GM21515 (cell line): ENCODE measurements around the gene FNBP1L.

Experiments
- ATAC-seq: cut with Tn5 transposase; IDR thresholded peaks from one replicate; pipeline ENCODE4 v1.9.1; 2021; ENCODE audit not compliant: unreplicated experiment

The FNBP1L gene

GRCh38 chr1:93483606-93484005 is 35.7 kb downstream of the FNBP1L start:
- ATAC-seq = no peak

- no peak for ATAC-seq
Observed at GRCh38 chr1:93488207-93488606, 40.3 kb downstream of the FNBP1L start.

- no peak for ATAC-seq
Observed at GRCh38 chr1:93489756-93490155, 41.8 kb downstream of the FNBP1L start.

GRCh38 chr1:93490357-93490756 is 42.4 kb downstream of the FNBP1L start:
- no peak for ATAC-seq

- ATAC-seq = no peak
Observed at GRCh38 chr1:93495911-93496310, 48.0 kb downstream of the FNBP1L start.

DNA sequence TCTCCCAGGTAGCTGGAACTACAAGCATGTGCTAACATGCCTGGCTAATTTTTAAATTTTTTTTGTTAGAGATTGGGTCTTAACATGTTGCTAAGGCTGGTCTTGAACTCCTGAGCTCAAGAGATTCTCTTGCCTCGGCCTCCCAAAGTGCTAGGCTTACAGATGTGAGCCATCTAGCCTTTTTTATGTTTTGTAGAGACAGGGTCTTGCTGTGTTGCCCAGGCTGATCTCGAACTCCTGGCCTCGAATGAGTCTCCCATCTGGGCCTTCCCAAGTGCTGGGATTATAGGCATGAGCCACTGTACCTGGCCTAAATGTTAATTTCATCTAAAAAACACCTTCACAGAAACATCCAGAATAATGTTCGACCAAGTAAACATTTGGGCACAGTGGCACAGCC is 48.6 kb downstream of the FNBP1L start:
- ATAC-seq = no peak

DNA sequence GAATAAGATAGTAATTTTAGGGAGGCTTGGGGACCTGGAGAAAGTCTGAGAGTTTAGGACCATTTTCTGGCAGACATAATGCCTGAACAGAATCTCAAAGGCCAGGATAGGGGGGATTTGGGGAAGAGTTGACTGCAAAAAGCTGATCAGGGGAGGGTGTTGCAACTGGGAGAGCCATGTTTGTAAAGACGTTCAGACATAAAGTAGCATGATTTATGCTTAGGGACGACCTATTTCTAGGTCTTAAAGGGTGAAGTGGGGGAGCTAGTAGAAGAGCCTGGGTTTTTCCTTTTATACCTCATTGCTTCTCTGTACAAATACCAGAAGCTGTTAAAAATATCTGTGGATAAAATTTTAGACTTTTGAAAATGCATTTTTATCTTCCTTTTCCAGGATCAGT is 51.2 kb downstream of the FNBP1L start:
- no peak for ATAC-seq

- ATAC-seq = no peak
Observed at GRCh38 chr1:93499533-93499932, 51.6 kb downstream of the FNBP1L start.

DNA sequence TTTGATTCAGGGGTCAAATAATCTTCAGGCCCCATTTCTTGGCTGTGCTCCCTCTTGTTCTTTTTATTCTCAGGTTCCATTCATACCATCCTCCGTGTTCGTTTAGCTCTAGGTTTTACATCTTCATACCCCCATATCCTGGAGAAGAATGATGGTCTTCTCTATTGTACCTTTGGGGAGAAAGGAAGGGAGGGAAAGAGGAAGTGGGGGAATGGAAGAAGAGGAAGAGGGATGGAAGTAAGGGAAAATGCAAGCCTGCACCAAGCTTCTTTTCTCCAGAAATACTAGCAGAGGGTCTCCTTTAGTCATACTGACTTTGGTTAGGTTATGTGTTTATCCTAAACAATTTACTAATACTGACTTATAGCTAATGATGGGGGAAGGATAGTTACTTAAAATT is 52.4 kb downstream of the FNBP1L start:
- no peak for ATAC-seq

DNA sequence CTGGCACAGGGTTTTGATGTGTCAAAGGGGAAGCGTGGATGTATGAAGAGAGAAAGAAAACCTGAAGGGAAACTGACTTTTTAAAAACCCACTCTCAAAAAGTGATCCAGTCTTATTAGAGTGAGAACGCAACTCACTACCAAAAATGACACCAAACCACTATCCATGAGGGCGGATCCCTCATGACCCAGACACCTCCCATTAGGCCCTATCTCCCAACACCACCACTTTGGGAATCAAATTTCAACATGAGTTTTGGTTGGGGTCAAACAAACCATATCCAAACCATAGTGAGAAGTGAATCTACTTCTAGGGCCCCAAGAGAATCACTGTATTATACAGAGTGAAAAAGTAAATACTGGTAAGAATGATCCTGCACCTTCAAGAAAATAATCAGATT is 53.5 kb downstream of the FNBP1L start:
- ATAC-seq = no peak

DNA sequence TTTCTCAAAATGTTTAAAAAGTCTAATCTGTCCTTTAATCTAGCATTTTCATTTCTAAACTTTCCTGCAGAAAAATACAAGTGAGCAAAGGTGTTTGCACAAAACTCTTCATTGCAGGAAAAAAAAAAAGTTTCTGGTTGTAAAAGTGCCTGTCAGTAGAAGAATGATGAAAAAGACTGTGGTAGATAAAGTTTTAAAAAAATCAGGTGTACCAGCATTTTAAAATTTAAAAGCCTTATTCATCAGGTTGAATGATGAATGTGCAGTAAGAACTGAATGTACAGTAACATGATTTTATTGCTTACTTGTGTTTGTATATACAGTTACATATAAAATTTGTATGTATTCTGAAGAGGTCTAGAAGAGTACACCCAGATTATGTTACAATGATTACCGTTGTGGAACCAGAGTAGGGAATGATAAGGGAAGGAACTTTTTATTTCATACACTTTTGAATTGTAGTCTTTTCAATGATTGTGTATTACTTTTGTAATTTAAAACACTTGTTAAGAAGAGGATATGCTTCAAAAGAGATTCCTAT is 54.0 kb downstream of the FNBP1L start:
- no peak for ATAC-seq

- no peak for ATAC-seq
Observed at GRCh38 chr1:93502571-93502970, 54.7 kb downstream of the FNBP1L start.

DNA sequence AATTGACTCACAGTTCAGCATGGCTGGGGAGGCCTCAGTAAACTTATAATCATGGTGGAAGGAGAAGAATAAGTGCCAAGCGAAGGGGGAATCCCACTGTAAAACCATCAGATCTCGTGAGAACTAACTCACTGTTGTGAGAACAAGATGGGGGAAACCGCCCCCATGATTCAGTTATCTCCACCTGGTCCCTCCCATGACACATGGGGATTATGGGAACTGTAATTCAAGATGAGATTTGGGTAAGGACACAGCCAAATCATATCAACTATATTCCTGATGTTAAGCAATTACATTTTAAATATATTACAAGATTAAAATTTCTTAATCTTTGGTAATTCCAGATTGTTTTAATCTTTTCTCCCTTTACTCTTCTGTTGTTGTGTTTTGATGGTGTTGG is 55.2 kb downstream of the FNBP1L start:
- ATAC-seq = no peak

DNA sequence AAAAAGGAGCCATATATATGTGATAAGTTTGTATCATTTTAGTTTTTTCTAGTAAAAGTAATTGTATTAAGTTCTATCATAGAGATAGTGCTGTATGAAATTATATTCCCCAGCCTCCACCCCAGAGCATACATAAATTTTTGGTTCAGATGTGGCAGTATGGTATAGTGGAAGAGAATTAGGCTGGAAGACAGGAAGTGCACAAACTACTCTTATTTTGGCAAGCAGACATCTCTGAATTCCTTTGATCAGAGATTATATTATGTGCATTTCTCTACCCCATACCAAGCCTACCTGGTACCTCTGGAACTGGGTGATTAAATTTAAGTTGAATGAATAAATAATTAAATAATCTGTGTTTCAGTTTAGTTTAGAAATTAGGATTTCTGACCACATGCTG is 55.9 kb downstream of the FNBP1L start:
- ATAC-seq = no peak

- ATAC-seq = no peak
Observed at GRCh38 chr1:93504247-93505033, 56.5 kb downstream of the FNBP1L start.

DNA sequence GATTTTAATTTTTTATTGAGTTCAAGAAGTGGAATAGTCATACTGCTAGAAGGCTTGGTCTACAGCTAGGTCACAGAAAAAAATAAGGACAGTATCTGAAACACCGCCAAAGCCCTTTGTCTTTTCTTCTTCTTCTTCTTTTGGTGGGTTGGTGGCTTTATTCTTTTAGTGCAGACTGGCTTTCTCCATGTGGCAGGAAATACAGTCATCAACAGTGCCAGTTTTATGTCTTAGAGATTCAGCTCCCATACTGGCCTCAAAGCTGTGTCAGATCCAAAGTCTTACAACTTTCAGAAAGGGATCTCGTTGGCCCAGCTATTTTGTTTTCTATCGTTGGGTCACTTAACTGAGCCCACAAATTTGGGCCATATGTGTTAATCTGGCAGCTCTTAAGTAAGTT is 58.2 kb downstream of the FNBP1L start:
- no peak for ATAC-seq

- ATAC-seq = no peak
Observed at GRCh38 chr1:93516164-93516563, 68.2 kb downstream of the FNBP1L start.

GRCh38 chr1:93518516-93518915 is 70.6 kb downstream of the FNBP1L start:
- ATAC-seq = no peak

GRCh38 chr1:93519199-93519829 is 71.4 kb downstream of the FNBP1L start:
- ATAC-seq = no peak

GRCh38 chr1:93521618-93522017 is 73.7 kb downstream of the FNBP1L start:
- ATAC-seq = no peak

DNA sequence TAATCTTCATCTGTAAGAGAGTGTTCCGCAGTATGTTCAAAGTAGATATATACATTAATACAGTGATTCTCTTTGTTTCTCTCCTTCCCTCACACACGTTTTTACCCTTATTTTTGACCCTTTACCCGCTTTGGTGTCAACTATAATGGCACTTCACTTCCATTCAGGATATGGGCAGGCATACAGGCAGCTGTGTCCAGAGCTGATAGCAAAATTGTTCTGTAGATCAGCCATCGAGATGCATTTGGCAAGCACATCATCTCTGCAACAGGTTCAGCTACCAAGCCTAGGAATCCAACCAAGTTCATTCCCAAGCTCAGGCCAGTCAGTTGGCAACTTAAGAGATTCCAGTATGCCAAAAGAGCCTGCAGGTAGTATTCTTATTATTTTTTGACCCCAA is 74.8 kb downstream of the FNBP1L start:
- no peak for ATAC-seq

GRCh38 chr1:93525431-93525830 is 77.5 kb downstream of the FNBP1L start:
- no peak for ATAC-seq
